ENCODE measurements around the gene NUDT4B.
"Not testable (repeated sequence)": the region's sequence is repeated elsewhere in the genome, so short reads cannot be mapped to it uniquely, and the experiment has no call there.

Gene NUDT4B

DNA sequence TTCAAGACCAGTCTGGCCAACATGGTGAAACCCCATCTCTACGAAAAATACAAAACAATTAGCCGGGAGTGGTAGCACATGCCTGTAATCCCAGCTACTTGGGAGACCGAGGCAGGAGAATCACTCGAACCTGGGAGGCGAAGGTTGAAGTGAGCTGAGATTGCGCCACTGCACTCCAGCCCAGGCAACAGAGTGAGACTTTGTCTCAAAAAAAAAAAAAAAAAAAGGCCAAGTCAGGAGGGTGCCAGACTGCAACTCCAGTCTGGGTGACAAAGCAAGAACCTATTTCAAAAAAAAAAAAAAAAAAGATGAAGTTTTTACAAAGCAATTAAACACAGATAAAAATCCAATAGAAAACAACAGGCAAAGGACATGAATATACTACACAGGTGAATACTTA, 9.9 kb upstream of the NUDT4B start:
- DNase-seq (ENCODE audit: low spot score) = not testable (repeated sequence)

DNA sequence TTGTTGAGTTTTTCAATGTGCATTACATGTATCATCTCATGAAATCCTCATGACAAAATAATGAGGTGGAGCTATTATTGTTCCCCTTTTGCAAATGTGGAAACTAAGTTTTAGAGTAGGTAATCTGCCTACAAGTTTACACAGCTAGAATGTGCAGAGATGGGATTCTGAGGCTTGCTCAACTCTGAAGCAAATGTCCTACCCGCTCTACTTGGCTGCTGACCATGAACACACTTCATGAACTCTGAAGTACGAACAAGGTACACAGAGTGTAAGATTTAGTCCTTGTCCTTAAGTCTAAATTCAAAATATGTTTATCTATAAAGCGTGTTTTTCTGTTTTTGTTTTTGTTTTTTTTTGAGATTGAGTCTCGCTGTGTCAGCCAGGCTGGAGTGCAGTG, 5.4 kb upstream of the NUDT4B start:
- not testable (repeated sequence) for DNase-seq (ENCODE audit: low spot score)

DNA sequence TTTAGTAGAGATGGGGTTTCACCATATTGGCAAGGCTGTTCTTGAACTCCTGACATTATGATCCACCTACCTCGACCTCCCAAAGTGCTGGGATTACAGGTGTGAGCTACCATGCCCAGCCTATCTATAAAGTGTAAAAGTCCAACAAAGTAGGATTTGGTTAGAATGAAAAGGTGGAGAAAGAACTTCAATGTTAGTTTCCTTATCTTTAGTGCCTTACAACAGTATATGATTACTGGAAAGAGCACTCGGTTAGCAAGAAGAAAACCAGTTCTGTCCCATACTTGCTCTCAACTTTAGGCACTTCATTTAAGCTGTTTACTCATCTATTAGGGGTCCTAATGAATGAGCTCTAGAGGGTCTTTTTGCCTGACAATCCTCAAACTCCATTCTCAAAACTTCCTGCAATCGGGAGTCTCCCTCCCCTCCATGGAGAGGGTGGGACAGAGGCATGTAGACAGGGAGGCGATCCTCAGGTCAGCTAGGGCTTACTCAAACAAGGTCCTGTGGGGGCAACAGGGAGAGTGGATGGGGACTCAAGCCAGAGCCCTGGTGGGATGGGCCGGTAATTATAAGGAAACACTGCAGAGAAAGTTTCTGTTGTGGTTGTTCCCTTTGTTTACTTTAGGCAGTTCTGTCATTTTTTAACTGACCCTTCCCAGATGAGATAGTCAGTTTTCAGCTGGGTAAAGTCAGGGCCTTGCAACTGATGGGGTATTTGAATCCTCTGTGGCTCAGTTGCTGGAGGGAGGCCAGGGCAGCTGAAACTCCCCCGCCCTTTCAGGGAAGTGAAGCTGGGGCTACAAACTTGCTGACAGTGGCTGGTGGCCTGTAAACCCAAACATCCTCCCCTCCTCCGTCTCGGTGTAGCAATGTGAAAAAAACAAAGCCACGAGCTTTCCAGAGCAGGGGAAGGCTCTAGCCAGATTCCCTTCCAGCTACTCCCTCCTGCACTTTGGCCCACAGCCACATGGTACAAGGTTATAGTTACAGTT, 4.6 kb upstream of the NUDT4B start:
- DNase-seq (ENCODE audit: low spot score) = not testable (repeated sequence)

DNA sequence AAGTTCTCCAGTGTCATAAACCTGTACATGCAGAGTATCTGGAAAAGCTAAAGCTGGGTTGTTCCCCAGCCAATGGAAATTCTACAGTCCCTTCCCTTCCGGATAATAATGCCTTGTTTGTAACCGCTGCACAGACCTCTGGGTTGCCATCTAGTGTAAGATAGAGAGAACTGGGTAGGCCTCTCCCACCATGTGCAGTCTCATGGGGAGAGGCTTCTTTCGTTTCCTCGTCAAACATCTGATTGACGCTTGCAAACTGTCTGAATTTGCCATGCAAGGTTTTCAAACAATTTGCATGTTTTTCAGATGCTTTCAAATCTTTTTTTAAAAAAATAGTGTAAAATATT, 734 bp downstream of the NUDT4B start:
- not testable (repeated sequence) for DNase-seq (ENCODE audit: low spot score)

DNA sequence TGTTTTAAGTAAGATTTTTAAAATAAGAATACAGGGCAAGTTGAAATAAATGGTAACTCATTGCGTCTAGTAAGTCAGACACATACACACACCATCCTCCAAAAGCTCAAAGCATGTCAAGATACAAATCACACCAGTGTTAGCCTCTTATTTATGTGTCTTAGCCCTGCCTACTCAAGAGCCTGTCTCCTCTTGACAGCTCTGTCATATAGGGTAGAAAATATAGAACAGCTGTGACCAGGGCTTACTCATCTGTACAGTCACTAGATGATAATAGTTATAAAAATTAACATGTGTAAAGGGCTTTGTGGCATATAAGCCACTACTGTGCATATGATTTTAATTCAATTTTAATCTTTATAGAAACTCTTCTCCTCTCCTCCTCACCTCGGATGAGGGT, 7.7 kb downstream of the NUDT4B start:
- not testable (repeated sequence) for DNase-seq (ENCODE audit: low spot score)

DNA sequence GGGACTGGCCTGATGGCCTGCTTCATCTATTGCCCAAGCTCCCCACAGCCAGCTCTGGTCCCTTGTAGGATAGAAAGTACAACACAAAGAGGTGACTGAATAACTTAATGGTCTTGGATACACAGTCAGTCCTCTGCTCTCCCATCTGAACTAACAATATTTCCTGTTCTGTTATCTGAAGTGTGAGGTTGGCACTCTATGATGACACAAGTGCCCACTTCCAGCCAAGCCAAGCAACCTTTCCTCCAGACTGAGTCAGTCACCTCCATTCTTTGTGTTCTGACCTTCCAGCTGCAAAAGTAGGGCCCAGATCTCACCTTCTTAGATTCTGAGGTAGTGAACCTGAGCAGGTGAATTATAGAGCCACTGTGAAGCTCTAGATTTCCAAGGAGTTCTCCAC, 8.9 kb downstream of the NUDT4B start:
- DNase-seq (ENCODE audit: low spot score) = not testable (repeated sequence)

DNA sequence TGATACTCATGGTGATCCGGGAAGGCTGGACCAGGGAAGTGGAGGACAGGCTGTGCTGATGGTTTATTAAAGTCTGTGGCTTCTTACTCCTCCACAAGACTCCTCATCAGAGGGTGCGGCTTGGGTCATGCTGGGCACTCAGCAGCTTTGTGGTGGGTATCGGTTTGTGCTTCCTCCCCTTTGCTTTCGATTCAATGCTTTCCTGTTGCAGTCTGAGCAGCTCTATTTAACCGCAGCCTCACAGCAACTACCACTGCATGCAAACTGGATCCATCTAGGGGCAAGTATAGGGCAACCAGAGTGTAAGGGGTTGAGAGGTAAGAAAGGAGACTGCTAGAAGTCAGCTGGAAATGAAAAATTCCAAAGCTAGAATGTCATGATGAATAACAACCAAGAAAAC, 9.8 kb downstream of the NUDT4B start:
- not testable (repeated sequence) for DNase-seq (ENCODE audit: low spot score)

DNA sequence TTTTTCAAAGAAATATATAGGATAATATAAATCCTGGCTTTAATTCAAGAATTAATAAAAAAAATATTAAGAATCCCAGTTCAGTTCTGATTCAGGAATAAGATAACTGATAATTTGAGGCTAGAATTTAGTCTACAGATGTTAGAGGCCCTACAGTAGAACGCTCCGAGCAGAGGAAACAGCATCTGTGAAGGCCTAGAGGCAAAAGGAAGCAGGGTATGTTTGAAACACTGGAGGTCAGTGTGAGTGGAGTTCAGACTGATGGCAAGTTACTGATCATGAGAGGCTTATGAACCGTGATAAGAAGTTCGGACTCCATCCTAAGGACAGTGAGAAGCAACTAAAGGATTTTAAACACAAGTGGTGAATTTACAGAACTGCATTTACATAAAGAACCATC, 10.4 kb downstream of the NUDT4B start:
- not testable (repeated sequence) for DNase-seq (ENCODE audit: low spot score)

DNA sequence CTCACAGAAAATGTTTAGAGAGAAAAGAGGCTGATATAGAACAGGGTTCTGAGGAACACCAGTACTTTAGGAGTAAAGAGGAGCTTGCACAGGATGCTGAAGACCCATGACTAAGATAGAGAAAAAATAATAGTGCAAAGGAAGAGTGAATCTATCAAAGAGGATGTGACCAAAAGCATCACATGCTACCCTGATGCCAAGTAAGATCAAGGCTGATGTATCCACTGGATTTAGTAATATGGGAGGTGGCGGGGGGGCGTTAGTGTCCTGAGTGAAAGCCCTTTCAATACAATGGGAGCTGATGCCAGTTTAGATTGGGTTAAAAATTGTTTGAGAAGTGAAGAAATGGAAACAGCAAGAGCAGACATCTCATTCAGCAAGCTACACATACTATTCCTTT, 11.2 kb downstream of the NUDT4B start:
- DNase-seq (ENCODE audit: low spot score) = not testable (repeated sequence)

DNA sequence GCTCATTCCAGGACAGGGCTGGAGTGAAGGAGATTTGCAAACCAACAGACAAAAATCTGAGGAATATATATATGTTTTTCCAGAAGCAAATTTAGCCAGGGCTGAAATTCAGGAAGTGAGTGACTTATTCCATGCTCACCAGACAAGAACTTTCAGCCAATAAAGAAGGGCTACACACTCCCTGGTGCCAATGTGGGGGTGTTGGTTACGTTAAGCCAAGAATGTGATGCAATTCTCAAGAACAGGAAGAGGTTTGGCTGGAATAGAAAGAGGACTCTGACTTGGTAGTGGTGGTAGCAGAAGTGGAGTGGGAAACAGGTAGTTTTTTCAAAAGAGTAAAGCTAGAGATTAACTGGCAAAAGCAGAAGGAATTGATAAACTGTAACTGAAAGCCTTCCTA, 11.6 kb downstream of the NUDT4B start:
- DNase-seq (ENCODE audit: low spot score) = not testable (repeated sequence)

DNA sequence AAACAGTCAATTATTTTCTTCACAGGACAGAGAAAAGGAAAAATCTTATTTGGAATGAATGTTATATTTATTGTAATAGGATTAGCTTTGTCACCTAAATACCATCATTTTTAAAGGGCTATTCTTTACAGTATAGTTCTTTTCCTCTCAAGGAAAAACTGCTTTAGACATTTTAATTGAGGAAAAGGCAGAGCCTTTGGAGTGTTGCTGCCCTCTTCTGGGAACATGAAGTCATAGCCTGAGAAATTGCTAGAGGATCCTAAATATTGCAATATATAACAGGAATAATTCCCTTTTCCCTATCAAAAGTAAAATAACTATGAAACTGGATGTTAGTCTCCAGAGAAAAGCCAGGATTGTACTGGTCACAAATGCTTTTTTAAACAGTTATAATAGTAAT, 12.8 kb downstream of the NUDT4B start:
- DNase-seq (ENCODE audit: low spot score) = not testable (repeated sequence)

DNA sequence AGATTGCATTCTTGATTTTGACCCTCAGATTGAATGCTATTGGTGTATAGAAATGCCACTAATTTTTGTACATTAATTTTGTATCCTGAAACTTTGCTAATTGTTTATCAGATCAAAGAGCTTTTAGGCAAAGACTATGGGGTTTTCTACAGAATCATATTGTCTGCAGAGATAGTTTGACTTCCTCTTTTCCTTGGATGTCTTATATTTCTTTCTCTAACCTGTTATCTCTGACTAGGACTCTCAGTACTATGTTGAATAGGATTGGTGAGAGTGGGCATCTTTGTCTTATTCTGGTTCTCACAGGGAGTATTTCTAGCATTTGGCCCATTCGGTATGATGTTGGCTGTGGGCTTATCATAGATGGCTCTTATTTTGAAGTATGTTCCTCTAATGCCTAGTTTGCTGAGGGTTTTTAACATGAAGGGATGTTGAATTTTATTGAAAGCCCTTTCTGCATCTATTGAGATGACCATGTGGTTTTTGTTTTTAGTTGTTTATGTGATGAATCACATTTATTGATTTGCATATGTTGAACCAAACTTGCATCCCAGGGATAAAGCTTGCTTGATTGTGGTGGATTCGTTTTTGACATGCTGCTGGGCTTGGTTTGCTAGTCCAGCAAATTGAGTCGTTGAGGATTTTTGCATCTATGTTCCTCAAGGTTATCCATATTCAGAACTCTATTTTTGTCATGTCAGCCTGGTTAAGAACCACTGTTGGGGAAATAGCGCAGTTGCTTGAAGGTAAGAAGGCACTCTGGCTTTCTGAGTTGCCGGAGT, 16.9 kb downstream of the NUDT4B start:
- not testable (repeated sequence) for DNase-seq (ENCODE audit: low spot score)

DNA sequence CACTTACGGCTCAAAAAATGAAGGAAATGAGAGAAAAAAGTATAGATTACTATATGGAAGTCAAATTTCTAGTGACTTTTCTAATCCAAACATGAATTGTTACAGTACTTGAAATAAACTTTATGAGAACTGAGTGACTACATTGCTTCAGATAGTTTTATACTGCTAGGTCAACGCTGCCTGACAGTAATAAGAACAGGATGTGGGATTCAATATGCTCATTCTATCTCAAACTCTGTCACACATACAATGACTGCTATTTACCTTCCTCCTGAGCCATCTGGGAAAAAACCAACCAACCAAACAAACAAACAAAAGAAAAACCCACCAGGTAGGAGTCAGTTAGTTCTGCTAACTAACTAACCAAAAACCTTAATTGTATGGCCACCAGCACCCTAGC, 20.0 kb downstream of the NUDT4B start:
- not testable (repeated sequence) for DNase-seq (ENCODE audit: low spot score)

DNA sequence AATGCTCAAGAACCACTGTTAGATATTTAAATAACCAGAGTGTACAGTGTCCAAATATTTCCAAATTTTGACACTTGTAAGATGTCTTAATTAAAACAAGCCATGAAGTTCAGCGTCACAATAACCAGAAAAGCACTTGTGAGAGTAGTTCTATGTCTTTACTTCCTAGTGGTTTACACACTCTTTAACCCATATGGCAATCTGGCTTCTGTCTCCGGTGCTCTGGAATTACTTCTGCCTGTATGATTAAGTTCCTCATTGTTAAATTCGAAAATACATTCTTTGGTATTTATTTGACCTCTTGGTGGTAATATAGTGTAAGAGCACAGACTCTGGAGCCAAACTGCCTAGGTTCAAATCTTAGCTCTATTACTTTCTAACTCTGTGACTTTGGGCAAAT, 20.9 kb downstream of the NUDT4B start:
- DNase-seq (ENCODE audit: low spot score) = not testable (repeated sequence)

DNA sequence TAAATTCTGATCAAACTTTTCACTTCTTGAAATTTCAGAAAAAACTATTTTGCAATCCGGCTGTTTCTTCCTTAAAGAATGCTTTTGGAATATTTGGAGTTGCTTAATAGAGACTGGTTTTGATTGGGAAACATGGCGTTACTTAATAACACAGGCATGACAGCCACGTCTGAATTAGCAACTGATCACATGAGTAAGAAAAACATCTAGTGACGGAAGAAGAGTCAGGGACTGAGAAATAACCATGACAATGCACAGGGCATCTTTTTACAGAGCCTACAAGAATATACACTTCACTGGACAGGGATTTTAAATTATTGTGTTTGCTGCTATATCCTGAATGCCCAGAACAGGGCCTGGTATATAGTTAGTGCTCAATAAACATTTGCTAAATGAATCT, 25.1 kb downstream of the NUDT4B start:
- not testable (repeated sequence) for DNase-seq (ENCODE audit: low spot score)

DNA sequence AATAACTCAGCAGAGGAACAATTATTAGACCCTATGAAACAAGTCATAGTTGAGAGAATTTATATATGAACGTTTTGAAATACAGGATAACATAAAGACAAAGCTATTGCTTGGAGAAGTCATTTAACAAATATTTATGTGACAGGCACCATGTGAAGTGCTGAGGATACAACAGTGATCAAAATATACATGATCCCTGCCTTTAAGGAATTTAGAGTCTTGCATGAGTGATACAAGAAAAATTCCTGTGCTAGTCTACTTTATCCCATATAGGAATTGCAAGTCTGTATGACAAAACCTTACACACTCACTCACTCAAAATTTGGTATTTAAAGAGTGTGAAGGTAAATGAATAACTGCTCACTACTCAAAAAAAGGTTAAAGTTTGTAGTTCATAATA, 25.5 kb downstream of the NUDT4B start:
- DNase-seq (ENCODE audit: low spot score) = not testable (repeated sequence)

DNA sequence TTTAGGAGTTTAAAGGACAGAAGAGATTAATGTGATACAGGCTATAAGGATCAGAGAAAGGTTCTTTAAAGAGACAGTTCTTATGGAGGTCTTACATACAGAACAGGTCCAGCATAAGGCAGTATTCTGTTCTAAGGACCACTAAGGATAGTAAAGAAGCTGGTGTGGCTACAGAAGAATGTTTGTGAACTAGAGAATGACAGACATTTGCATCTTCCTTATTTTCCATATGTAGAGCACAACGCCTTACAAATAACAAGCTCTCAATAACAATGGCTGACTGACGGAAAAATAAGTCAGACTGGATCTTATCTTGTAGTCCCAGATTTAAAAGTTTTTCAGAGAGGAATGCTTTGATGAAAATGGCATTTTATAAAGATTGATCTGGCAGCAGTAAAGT, 26.7 kb downstream of the NUDT4B start:
- not testable (repeated sequence) for DNase-seq (ENCODE audit: low spot score)

DNA sequence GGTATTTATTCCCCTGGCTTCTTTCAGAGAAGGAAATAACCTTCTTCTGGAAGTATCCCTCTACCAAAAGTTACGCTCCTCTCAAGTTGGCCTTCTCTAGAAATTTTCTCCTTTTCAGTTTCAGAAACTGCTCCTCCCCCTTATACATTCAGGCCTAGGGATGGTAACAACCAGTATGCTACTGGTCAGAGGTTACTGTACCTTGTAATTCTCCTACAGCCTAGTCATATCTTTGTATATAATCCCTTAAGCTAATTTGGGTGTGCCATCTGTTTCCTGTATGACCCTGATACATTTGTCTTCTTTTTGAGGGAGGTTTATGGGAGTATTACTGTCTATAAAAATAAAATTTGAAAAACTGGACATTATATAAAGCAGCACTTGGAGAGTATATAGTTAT, 29.1 kb downstream of the NUDT4B start:
- DNase-seq (ENCODE audit: low spot score) = not testable (repeated sequence)

DNA sequence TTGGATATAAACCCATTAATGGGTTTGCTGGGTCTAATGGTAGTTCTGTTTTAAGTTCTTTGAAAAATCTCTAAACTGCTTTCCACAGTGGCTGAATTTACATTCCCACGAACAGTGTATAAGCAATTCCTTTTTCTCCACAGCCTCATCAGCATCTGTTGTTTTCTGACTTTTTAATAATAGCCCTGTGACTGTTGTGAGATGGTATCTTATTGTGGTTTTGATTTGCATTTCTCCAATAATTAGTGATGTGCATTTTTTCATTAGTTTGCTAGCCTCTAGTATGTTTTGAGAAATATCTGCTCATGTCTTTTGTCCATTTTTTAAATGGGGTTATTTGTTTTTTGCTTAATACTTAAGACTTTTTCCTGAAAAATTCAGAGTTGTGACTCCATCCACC, 31.8 kb downstream of the NUDT4B start:
- DNase-seq (ENCODE audit: low spot score) = not testable (repeated sequence)

DNA sequence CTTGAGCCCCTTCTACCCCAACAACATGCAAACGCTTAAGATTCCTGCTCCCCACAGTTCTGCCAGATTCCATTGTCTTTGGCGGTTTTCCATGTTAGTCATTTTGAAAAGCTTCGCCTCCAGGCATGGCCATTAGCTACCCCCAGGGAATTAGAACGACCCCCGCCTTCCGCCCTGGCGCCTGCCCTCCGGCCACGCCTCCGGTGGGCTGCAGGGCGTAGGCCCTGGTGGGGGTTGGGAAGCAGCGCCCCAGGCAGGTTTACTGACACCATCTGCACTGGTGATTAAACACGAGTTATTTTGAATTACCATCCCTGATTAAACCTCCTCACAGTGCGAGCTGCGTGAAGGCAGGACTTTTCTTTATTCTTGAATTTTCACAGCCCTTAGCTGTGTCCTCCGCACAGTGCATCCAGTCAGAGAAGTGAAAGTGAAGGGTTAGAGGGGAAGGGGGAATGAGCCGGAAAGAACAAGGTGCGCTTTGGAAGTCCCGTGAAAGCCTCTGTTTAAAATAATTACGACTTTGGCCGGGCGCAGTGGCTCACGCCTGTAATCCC, 43.0 kb downstream of the NUDT4B start:
- DNase-seq (ENCODE audit: low spot score) = not testable (repeated sequence)

DNA sequence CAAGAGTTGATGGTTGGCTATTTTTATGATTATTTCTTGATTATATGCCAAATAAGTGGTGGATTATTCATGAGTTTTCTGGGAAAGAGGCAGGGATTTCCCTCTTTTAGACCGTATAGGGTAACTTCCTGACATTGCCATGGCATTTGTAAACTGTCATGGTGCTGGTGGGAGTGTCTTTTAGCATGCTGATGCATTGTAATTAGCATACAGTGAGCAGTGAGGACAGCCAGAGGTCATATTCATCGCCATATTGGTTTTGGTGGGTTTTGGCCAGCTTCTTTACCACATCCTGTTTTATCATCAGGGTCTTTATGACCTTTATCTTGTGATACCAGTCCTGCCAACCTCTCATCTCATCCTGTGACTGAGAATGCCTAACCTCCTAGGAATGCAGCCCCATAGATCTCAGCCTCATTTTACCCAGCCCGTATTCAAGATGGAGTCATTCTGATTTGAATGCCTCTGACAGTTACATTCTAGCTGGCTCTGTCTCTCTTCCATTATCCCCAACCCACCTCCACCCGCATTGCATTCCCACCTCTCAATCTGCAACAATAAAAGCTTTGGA, 45.3 kb downstream of the NUDT4B start:
- DNase-seq (ENCODE audit: low spot score) = not testable (repeated sequence)

Measured in iPS-NIHi11 (cell line).